HG03469 (cell line): ENCODE results near the gene LGR4.

ENCODE experiments used
- ATAC-seq: cut with Tn5 transposase; IDR thresholded peaks from one replicate; pipeline ENCODE4 v1.9.1; 2021; ENCODE audit warnings: mild to moderate bottlenecking, moderate library complexity, moderate number of reproducible peaks; ENCODE audit not compliant: unreplicated experiment

Gene LGR4

GRCh38 chr11:27433742-27434141, 38.8 kb downstream of the LGR4 start:
- no peak for ATAC-seq

GRCh38 chr11:27431808-27432207, 40.8 kb downstream of the LGR4 start:
- ATAC-seq: no peak

- no peak for ATAC-seq
These were observed 42.7 kb downstream of the LGR4 start for GRCh38 chr11:27429761-27430393.

GRCh38 chr11:27427183-27427980, 45.2 kb downstream of the LGR4 start:
- ATAC-seq: no peak

GRCh38 chr11:27425814-27426213, 46.8 kb downstream of the LGR4 start:
- no peak for ATAC-seq

GRCh38 chr11:27423125-27423524, 49.5 kb downstream of the LGR4 start:
- no peak for ATAC-seq

GRCh38 chr11:27421819-27422494, 50.6 kb downstream of the LGR4 start:
- no peak for ATAC-seq

- ATAC-seq: no peak
These were observed 51.6 kb downstream of the LGR4 start for GRCh38 chr11:27420722-27421572.

GRCh38 chr11:27420217-27420616, 52.4 kb downstream of the LGR4 start:
- ATAC-seq: no peak

- ATAC-seq: no peak
These were observed 54.2 kb downstream of the LGR4 start for GRCh38 chr11:27418356-27418755.

- no peak for ATAC-seq
These were observed 55.9 kb downstream of the LGR4 start for GRCh38 chr11:27416568-27417176.

GRCh38 chr11:27414644-27415043, 57.9 kb downstream of the LGR4 start:
- ATAC-seq: no peak

GRCh38 chr11:27413218-27413617, 59.4 kb downstream of the LGR4 start:
- no peak for ATAC-seq

- ATAC-seq: no peak
These were observed 60.3 kb downstream of the LGR4 start for GRCh38 chr11:27412192-27412691.

GRCh38 chr11:27411328-27411727, 61.3 kb downstream of the LGR4 start:
- no peak for ATAC-seq

GRCh38 chr11:27410272-27410671, 62.3 kb downstream of the LGR4 start:
- ATAC-seq: no peak

- no peak for ATAC-seq
These were observed 62.8 kb downstream of the LGR4 start for GRCh38 chr11:27409742-27410141.

- no peak for ATAC-seq
These were observed 63.5 kb downstream of the LGR4 start for GRCh38 chr11:27409049-27409448.

- no peak for ATAC-seq
These were observed 64.3 kb downstream of the LGR4 start for GRCh38 chr11:27408246-27408800.
